Activated CD4-positive, alpha-beta T cell treated with anti-CD3 and anti-CD28 coated beads, Interleukin-2, amount 10 ng/mL, durations not matched to agents 24 days and 14 days (primary cell): ENCODE measurements around the gene ANK2. TPM values are rescaled to one million over a fixed set of nuclear protein-coding genes. Genes with fewer than 3 reads are reported as not detected.

Experiments used
- DNase-seq: peaks from one replicate; pipeline ENCODE4 v3.0.0; 2022
- H3K27ac Mint-ChIP-seq: one replicate; pipeline ENCODE4 v1.8.0; 2022; ENCODE audit warnings: mild to moderate bottlenecking, mixed read lengths
- H3K27me3 Mint-ChIP-seq: one replicate; pipeline ENCODE4 v1.8.0; 2022; ENCODE audit warnings: mixed read lengths
- H3K36me3 Mint-ChIP-seq: one replicate; pipeline ENCODE4 v1.8.0; 2022; ENCODE audit warnings: low read depth, mild to moderate bottlenecking, mixed read lengths
- H3K4me1 Mint-ChIP-seq: one replicate; pipeline ENCODE4 v1.8.0; 2021; ENCODE audit warnings: mixed read lengths
- H3K4me3 Mint-ChIP-seq: one replicate; pipeline ENCODE4 v1.8.0; 2022; ENCODE audit warnings: mild to moderate bottlenecking, moderate library complexity, mixed read lengths
- H3K9me3 Mint-ChIP-seq: one replicate; pipeline ENCODE4 v1.8.0; 2021; ENCODE audit warnings: mixed read lengths
- intact Hi-C: fragments of 100-400 bp; cut with micrococcal nuclease; formaldehyde crosslinking; loops from one replicate; pipeline ENCODE4 v1.15.1; 2023
- total RNA-seq: library from RNA; stranded (reverse); gene quantifications from 2 replicates; pipeline ENCODE4 v1.2.3, GENCODE V29; 2022

Gene ANK2
- total RNA-seq, 1 donor from 2014 or later = 2.5 TPM

GRCh38 chr4:113371111-113371510 lies 321.7 kb downstream of the ANK2 start:
- no peaks in the 10 kb centered on the region for H3K9me3 Mint-ChIP-seq

GRCh38 chr4:113375964-113376666 lies 326.7 kb downstream of the ANK2 start:
- Mint-ChIP-seq H3K27ac (no peak overlapping the region), H3K4me1 (no peaks in the 10 kb centered on the region), H3K9me3 (peaks cover 4% of the 10 kb centered on the region), H3K36me3 (no peaks in the 10 kb centered on the region), H3K4me3 (no peak overlapping the region), H3K27me3 (peaks cover 7% of the 10 kb centered on the region)
- intact Hi-C loops = no loop called here
- DNase-seq = no peak

More at GRCh38 chr4:113371111-113371510, 321.7 kb downstream of the ANK2 start:
- no peaks in the 10 kb centered on the region for H3K36me3 Mint-ChIP-seq
- no peak overlapping the region for H3K27ac Mint-ChIP-seq
- intact Hi-C loops = no loop called here
- no peak for DNase-seq
- no peak overlapping the region for H3K4me3 Mint-ChIP-seq
- no peaks in the 10 kb centered on the region for H3K4me1 Mint-ChIP-seq
- no peaks in the 10 kb centered on the region for H3K27me3 Mint-ChIP-seq

DNA sequence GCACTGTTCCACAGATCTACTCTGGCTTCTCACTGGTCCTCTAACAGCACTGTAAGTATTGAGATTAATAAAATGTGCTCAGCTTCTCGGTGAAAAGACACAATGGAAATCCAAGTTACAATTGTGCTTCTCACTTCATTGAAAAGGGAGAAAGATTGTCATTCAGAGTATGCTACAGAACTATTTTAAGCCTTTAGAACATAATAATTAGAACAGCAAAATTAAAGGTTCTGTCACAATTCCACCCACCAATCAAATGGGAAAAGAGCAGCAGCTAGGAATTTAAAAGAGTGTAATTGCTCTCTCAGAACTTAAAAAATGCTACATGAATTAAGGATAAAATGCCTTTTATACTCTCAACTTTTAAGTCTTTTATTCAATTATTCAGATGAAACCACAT lies 329.4 kb downstream of the ANK2 start:
- Mint-ChIP-seq H3K36me3 (no peaks in the 10 kb centered on the region), H3K4me1 (no peaks in the 10 kb centered on the region), H3K27me3 (peaks cover 9% of the 10 kb centered on the region), H3K27ac (no peak overlapping the region), H3K4me3 (no peak overlapping the region), H3K9me3 (peaks cover 4% of the 10 kb centered on the region)
- intact Hi-C loops = no loop called here
- DNase-seq = no peak

DNA sequence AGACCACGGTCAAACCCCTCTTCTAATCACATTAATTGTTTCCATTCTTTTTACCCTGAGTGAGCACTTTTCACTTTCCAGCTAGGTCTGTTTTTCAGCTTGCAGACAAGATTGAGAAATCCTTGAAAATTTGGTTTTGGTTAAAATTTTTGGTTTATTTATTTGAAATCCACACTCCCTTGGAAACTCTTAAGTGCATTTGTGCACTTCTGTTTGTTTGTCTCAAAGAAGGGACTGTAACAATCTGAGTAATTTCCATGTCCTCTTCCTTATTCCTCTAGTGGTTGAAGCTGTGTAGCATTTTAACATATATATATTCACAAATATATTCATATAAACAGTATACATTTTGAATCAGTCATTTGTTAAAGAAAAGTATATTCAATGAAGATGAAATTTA lies 333.3 kb downstream of the ANK2 start:
- Mint-ChIP-seq H3K4me3 (no peak overlapping the region), H3K27me3 (peaks cover 15% of the 10 kb centered on the region), H3K36me3 (no peaks in the 10 kb centered on the region), H3K9me3 (peaks cover 9% of the 10 kb centered on the region), H3K4me1 (peaks cover 9% of the 10 kb centered on the region), H3K27ac (no peak overlapping the region)
- intact Hi-C loops = no loop called here
- DNase-seq = no peak

DNA sequence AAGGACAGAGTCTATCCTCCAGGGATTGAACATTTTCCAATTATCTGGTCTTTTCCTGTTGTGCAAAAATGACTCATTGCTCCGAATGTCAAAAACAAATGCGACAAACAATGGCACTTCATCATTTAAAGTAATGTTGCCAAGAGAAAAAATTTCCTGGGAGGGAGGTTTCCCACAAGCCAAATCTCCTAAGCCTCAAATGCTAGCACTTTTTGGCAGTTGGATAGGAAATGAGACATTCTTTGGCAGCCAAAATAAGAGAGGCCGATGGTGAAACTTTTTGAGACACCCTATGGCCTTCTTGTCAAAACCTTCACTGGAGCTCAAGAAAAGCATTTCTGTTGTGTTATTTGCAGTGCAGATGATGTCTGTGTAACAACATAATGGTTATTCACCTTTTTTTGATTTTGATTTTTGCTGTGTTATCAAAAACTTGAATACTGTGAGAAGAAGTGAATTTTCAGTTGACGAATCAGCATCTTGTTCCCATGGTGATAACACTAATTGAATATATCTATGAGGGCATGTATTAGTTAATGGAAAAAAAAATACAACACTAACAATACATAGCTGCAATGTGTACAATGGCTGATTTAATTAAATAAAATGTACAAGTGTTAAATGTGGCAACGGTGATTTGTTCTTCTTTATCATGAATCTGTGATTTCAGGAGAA lies 333.8 kb downstream of the ANK2 start:
- H3K4me1 Mint-ChIP-seq = peaks cover 9% of the 10 kb centered on the region
- H3K36me3 Mint-ChIP-seq = no peaks in the 10 kb centered on the region
- no peak overlapping the region for H3K27ac Mint-ChIP-seq
- H3K4me3 Mint-ChIP-seq = no peak overlapping the region
- intact Hi-C loops = no loop called here
- peaks cover 14% of the 10 kb centered on the region for H3K27me3 Mint-ChIP-seq
- peaks cover 9% of the 10 kb centered on the region for H3K9me3 Mint-ChIP-seq
- no peak for DNase-seq

GRCh38 chr4:113384600-113384999 lies 335.1 kb downstream of the ANK2 start:
- no peak overlapping the region for H3K4me3 Mint-ChIP-seq
- H3K27ac Mint-ChIP-seq = no peak overlapping the region
- H3K9me3 Mint-ChIP-seq = peaks cover 6% of the 10 kb centered on the region
- no peaks in the 10 kb centered on the region for H3K36me3 Mint-ChIP-seq
- peaks cover 13% of the 10 kb centered on the region for H3K27me3 Mint-ChIP-seq
- peaks cover 9% of the 10 kb centered on the region for H3K4me1 Mint-ChIP-seq
- no peak for DNase-seq
- intact Hi-C loops = loop anchor here (1.0 kb wide), 1 partner anchor 29 kb away; no protein-coding TSS in a partner anchor

GRCh38 chr4:113385281-113385899 lies 335.9 kb downstream of the ANK2 start:
- DNase-seq = no peak
- Mint-ChIP-seq H3K4me1 (peaks cover 9% of the 10 kb centered on the region), H3K27ac (no peak overlapping the region), H3K9me3 (peaks cover 5% of the 10 kb centered on the region), H3K27me3 (peaks cover 10% of the 10 kb centered on the region), H3K4me3 (no peak overlapping the region), H3K36me3 (no peaks in the 10 kb centered on the region)
- intact Hi-C loops = no loop called here

- Mint-ChIP-seq H3K27ac (no peak overlapping the region), H3K27me3 (peaks cover 11% of the 10 kb centered on the region), H3K4me3 (no peak overlapping the region), H3K36me3 (no peaks in the 10 kb centered on the region), H3K9me3 (peaks cover 5% of the 10 kb centered on the region), H3K4me1 (peaks cover 9% of the 10 kb centered on the region)
- no peak for DNase-seq
- intact Hi-C loops = no loop called here
These were observed 339.7 kb downstream of the ANK2 start for GRCh38 chr4:113389160-113389559.

- intact Hi-C loops = loop anchor here (5.0 to 10.0 kb wide), 5 partner anchors 54 to 1304 kb away; no protein-coding TSS in a partner anchor
- no peak for DNase-seq
- Mint-ChIP-seq H3K9me3 (peaks cover 5% of the 10 kb centered on the region), H3K4me1 (peaks cover 2% of the 10 kb centered on the region), H3K4me3 (no peak overlapping the region), H3K36me3 (no peaks in the 10 kb centered on the region), H3K27ac (no peak overlapping the region), H3K27me3 (peaks cover 14% of the 10 kb centered on the region)
These were observed 341.4 kb downstream of the ANK2 start for GRCh38 chr4:113390850-113391249.

DNA sequence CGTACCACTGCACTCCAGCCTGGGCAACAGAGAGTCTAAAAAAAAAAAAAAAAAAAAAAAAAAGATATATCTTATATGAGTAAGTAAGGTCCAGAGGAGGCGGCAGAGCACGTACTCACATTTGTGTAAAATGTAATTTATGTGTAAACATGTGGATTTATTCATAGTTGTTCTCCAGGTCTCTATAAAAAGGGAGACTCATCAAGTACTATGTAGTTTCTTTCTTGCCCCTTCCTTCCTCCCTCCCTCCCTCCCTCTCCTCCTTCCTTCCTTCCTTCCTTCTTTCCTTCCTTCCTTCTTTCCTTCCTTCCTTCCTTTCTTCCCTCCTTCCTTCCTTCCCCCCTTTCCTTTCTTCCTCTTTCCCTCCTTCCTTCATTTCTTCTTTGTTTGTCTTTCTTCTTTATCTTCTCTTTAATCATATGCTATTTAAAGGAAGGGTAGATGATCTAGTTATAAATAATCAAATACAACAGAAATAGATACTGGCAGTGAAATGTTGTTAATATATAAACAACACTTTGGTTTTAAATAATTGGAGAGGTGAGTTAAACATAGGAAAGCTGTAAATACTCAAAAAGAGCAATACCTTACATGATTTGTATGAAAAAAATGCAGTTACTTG lies 344.8 kb downstream of the ANK2 start:
- no peak for DNase-seq
- H3K27me3 Mint-ChIP-seq = peaks cover 5% of the 10 kb centered on the region
- H3K4me1 Mint-ChIP-seq = peaks cover 2% of the 10 kb centered on the region
- no peaks in the 10 kb centered on the region for H3K36me3 Mint-ChIP-seq
- no peak overlapping the region for H3K4me3 Mint-ChIP-seq
- H3K27ac Mint-ChIP-seq = no peak overlapping the region
- intact Hi-C loops = loop anchor here (1.0 to 10.0 kb wide), 10 partner anchors 51 to 1301 kb away; no protein-coding TSS in a partner anchor
- H3K9me3 Mint-ChIP-seq = no peaks in the 10 kb centered on the region

DNA sequence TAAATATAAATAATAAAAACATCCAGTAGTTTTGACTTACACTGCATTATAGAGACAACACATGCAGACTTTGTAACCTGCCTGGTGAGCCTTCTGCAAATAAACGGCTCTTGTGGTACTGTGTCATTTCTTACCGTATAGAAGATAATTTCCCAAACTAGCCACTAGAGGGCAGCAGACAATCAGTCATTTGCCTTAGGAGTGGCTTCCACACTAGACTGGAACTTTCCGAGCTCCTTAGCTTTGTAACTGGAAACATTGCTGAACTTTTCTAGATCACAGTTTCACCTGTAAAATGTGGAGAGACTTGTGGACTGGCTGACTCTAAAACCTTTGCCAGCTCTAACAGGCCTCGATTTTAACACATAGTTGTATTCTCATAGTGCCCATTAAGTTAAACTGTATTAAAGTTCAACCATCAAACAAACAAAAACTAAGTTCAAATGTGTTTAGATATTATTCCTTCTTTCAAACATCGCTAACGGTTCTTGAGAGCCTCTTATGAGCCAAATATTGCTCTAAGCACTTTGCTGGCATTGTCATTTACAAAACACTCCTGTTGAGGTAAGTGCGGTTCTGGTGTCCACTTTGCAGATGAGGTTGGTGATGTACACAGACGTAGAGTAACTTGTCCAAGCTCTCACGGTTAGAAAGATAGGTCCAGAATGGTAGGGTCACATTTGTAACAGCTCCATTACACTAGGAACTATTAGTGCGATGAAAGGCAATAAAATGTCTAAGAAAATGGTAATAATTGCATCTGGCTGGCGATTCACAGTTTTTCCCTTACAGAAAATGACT lies 345.5 kb downstream of the ANK2 start:
- Mint-ChIP-seq H3K4me3 (no peak overlapping the region), H3K27me3 (peaks cover 5% of the 10 kb centered on the region), H3K27ac (no peak overlapping the region), H3K9me3 (no peaks in the 10 kb centered on the region), H3K36me3 (no peaks in the 10 kb centered on the region), H3K4me1 (peaks cover 2% of the 10 kb centered on the region)
- intact Hi-C loops = loop anchor here (1.0 to 10.0 kb wide), 11 partner anchors 50 to 1300 kb away; no protein-coding TSS in a partner anchor
- peak; percentile 90 for DNase-seq

- intact Hi-C loops = loop anchor here (10.0 kb wide), 4 partner anchors 48 to 1298 kb away; no protein-coding TSS in a partner anchor
- H3K27ac Mint-ChIP-seq = no peak overlapping the region
- no peak overlapping the region for H3K4me3 Mint-ChIP-seq
- H3K36me3 Mint-ChIP-seq = no peaks in the 10 kb centered on the region
- DNase-seq = no peak
- peaks cover 7% of the 10 kb centered on the region for H3K27me3 Mint-ChIP-seq
- H3K9me3 Mint-ChIP-seq = no peaks in the 10 kb centered on the region
- peaks cover 2% of the 10 kb centered on the region for H3K4me1 Mint-ChIP-seq
These were observed 347.8 kb downstream of the ANK2 start for GRCh38 chr4:113397114-113397701.
